ENCODE results near the gene KLHDC4.

DNA sequence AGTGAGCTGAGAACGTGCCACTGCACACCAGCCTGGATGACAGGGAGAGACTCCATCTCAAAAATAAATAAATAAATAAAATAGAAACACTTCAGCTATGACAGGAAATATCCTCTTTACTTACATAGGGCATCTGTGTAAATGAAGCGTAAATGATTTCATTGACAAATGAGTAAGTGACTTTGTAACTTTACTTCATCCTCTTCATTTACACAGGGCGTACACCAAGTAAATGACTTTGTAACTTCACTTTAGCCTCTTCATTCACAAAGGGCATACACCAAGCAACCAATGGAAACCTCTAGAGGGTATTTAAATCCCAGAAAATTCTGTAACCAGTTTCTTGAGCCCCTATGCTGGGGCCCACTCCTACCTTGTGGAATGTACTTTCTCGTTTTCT, 16.2 kb upstream of the KLHDC4 start:
- TF ChIP-seq, protein P1, sequence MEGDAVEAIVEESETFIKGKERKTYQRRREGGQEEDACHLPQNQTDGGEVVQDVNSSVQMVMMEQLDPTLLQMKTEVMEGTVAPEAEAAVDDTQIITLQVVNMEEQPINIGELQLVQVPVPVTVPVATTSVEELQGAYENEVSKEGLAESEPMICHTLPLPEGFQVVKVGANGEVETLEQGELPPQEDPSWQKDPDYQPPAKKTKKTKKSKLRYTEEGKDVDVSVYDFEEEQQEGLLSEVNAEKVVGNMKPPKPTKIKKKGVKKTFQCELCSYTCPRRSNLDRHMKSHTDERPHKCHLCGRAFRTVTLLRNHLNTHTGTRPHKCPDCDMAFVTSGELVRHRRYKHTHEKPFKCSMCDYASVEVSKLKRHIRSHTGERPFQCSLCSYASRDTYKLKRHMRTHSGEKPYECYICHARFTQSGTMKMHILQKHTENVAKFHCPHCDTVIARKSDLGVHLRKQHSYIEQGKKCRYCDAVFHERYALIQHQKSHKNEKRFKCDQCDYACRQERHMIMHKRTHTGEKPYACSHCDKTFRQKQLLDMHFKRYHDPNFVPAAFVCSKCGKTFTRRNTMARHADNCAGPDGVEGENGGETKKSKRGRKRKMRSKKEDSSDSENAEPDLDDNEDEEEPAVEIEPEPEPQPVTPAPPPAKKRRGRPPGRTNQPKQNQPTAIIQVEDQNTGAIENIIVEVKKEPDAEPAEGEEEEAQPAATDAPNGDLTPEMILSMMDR (IDR thresholded peaks at IDR 0.05; ENCODE audit: borderline replicate concordance, extremely low read depth, low read length, poor library complexity, severe bottlenecking): no peak
- no peak for TF ChIP-seq EZH2 (IDR thresholded peaks at IDR 0.05; ENCODE audit: borderline replicate concordance, low read depth, low read length, severe bottlenecking)

All from DND-41 (cell line).